Retinal pigment epithelial cell (primary cell): ENCODE measurements around the gene RMND5B.
A peak's percentile ranks its signal among the peaks of the same experiment; 100 is the strongest.
"Not testable (repeated sequence)": the region's sequence is repeated elsewhere in the genome, so short reads cannot be mapped to it uniquely, and the experiment has no call there.

Source experiments
- DNase-seq: peaks from one replicate; pipeline ENCODE4 v3.0.0-alpha.2; 2010; ENCODE audit warnings: low read depth
- H3K4me3 ChIP-seq: 2 replicates; pipeline ENCODE4 v1.5.1; 2011; ENCODE audit warnings: mild to moderate bottlenecking, low read length, control low read depth, moderate library complexity
- CTCF ChIP-seq: conservative IDR thresholded peaks from 2 replicates; pipeline ENCODE4 v1.5.1; 2011; ENCODE audit warnings: low read depth, low read length, control low read depth, inconsistent platforms

Gene RMND5B

DNA sequence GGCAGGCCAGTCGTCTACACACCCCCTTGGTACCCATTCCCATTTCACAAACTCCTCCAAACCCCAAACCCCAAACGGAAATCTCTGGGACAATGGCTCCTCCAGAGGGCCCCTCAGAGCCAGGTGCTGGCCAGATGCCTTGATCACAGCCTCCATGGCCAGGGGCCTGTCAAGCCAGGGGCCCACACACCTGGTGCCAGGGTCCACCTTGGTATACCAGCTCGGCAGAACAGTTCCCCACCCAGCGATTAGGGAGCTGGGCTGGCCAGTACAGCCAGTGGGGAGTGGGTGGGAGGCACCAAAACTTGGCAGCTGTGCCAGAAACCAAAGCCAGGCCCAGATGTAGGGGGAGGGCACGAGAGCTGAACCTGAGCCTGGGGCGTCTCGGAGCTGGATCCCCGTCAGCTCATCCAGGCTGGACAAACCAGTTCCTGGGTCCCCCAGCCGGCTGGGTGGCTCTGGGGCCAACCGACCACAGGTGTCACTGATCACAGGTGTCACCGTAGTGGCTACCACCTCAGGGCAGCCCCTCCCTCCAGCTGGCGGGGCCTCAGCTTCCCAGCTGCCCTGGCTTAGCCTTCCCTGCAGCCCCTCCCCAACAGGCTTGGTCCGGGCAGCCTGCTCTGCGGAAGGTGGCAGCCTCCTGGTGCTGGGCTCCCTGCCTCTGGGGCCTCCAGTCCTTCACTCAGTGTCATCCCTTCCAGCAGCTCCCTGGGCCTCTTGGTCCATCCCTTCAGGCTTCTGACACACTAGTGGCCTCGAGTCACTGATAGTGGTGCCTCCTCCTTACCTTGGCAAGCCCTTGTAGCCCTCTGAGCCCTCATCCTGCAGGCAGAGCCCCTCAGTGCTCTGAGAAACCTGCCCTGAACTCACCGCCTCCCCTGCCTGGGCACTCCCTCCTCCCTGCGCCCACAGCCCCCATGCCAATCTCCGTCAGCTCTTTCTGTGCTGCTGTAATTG, 6.6 kb upstream of the RMND5B start:
- no peak overlapping the region for H3K4me3 ChIP-seq
- no peak for DNase-seq
- no peak for TF ChIP-seq CTCF

GRCh38 chr5:178125253-178125906, 5.4 kb upstream of the RMND5B start:
- no peak overlapping the region for H3K4me3 ChIP-seq
- no peak for TF ChIP-seq CTCF
- no peak for DNase-seq

GRCh38 chr5:178126556-178126955, 4.3 kb upstream of the RMND5B start:
- no peak overlapping the region for H3K4me3 ChIP-seq
- DNase-seq = no peak
- TF ChIP-seq CTCF = no peak

DNA sequence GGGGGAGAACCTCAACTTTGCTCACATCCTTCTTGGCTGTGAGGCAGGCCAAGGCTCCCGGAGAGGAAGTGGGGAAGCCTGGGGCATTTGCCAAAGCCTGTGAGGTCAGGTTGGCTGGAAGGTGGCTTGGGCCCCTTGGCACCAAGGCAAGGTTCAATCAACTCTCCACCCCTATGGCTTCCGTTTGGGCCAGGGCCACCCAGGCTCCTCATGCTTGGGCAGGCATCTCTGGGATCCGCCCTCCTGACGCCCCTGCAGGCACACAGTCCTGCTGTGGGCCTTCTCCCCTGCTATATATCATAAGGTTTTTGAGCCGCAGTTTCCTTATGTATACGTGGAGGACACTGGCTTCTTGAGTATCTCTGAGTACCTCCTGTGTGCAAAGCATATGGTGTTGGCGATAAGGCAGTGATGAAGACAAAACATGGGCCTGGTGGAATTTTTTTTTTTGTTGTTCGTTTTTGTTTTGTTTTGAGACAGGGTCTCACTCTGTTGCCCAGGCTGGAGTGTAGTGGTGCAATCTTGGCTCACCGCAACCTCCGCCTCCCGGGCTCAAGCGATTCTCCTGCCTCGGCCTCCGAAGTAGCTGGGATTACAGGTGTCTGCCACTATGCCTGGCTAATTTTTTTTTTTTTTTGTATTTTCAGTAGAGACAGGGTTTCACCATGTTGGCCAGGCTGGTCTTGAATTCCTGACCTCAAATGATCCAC, 3.4 kb upstream of the RMND5B start:
- DNase-seq, H3K4me3 ChIP-seq: not testable (repeated sequence)

GRCh38 chr5:178129296-178129695, 1.5 kb upstream of the RMND5B start:
- no peak overlapping the region for H3K4me3 ChIP-seq
- TF ChIP-seq CTCF = no peak
- DNase-seq = no peak

- H3K4me3 ChIP-seq = peak overlapping the region; percentile 51
These were observed 609 bp upstream of the RMND5B start for GRCh38 chr5:178130234-178130575.

GRCh38 chr5:178131446-178131996, 707 bp downstream of the RMND5B start:
- peak overlapping the region; percentile 80 for H3K4me3 ChIP-seq
- DNase-seq = no peak
- no peak for TF ChIP-seq CTCF

More at GRCh38 chr5:178130234-178130575, 609 bp upstream of the RMND5B start:
- not testable (repeated sequence) for DNase-seq
